ENCODE data around the gene NBPF15. TPM values are rescaled to one million over a fixed set of nuclear protein-coding genes. Genes with fewer than 3 reads are reported as not detected.
A peak's percentile ranks its signal among the peaks of the same experiment; 100 is the strongest.
"Not testable (repeated sequence)": the region's sequence is repeated elsewhere in the genome, so short reads cannot be mapped to it uniquely, and the experiment has no call there.

Gene NBPF15, protein sequence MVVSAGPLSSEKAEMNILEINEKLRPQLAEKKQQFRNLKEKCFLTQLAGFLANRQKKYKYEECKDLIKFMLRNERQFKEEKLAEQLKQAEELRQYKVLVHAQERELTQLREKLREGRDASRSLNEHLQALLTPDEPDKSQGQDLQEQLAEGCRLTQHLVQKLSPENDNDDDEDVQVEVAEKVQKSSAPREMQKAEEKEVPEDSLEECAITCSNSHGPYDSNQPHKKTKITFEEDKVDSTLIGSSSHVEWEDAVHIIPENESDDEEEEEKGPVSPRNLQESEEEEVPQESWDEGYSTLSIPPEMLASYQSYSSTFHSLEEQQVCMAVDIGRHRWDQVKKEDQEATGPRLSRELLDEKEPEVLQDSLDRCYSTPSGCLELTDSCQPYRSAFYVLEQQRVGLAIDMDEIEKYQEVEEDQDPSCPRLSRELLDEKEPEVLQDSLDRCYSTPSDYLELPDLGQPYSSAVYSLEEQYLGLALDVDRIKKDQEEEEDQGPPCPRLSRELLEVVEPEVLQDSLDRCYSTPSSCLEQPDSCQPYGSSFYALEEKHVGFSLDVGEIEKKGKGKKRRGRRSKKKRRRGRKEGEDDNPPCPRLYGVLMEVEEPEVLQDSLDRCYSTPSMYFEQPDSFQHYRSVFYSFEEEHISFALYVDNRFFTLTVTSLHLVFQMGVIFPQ
- 23.8 and 25.5 TPM in 2 replicates for total RNA-seq (2014; rRNA removed; shearing (Covaris generic))

DNA sequence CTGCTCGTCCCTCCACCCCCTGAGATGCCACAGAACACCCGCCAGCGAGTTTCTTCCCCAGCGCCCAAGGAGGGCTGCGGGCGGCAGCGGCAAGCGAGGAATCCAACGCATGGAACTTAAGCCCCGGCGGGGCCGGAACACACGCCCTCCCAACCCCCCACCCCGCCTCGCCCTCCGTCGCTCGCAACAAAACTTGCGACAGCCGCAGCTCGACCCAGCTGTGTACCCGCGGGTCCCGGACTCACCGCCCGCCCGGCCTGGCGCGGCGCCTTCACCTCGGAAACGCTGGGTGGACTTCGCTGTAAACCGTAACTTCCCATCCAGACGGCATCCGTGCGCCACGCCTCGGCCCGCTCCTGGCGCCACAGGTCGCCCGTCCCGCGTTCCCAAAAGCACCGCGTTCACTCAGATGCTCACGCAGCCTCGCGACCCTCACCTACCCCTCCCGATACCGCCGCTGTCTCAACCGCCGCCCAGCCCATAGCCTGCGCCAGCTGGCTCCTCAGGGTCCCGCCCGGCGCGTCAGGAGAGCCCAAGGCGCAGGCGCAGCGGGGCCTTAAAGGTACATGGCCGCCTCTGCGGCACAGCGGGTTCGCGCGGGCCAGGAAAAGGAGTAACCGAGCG lies at the start of gene NBPF15:
Gene NBPF15 (minus strand): TSS at position 534 of the 624 bp plus-strand sequence. CDS start 21,666 bp downstream, outside the sequence.
- DNase-seq (ENCODE audit: low spot score): peak; percentile 34

DNA sequence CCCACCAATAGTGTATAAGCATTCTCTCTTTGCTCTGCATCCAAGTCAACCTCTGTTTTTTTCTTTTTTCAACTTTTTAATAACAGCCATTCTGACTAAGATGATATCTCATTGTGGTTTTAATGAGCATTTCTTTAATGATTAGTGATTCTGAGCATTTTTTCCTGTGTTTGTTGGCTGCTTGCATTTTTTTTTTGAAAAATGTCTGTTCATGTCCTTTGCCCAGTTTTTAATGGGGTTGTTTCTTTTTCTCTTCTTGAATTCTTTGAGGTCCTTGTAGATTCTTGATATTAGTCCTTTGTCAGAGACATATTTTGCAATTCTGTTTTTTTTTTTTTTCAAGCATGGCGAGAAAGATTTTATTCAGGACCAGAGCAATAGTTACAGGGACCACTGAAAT lies 35.0 kb upstream of the NBPF15 start:
- DNase-seq (ENCODE audit: low spot score): not testable (repeated sequence)

DNA sequence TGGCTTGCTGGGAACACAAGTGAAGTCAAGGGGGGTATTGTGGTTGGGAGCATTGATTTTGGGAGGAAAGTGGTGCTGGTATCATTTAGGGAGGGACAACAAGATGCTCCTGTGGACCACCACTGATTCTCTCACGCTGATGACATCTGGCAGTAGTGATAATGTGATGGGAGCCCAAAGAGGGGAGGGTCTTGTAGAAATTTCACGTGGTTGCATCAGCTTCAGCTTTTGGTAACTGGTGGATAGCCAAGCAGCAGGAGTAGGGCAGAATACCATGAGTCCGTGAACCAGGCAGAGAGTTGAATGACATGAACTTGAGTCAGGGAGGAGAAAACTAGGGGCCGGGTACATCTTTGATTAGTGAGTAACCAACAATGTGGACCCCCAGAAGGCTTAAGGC lies 32.7 kb upstream of the NBPF15 start:
- not testable (repeated sequence) for DNase-seq (ENCODE audit: low spot score)

DNA sequence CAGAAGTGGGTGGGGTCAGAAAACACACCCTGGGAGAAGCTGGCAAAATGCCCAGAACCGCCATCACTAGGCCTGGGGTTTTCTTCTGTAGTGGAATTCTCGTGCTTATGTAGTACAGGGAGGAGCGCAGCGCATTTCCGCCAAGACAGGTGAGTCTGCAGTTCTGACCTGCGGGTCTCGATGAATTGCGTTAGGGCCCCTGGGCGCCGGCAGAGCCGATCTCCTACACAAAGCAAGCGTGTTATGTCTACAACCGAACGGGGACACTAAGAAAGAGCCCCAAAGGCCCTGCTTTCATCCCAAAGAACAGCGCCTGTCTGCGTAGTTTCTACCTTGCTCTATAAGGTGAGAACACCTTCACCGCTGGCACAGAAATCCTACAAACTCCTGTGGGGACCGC lies 28.9 kb upstream of the NBPF15 start:
- not testable (repeated sequence) for DNase-seq (ENCODE audit: low spot score)

DNA sequence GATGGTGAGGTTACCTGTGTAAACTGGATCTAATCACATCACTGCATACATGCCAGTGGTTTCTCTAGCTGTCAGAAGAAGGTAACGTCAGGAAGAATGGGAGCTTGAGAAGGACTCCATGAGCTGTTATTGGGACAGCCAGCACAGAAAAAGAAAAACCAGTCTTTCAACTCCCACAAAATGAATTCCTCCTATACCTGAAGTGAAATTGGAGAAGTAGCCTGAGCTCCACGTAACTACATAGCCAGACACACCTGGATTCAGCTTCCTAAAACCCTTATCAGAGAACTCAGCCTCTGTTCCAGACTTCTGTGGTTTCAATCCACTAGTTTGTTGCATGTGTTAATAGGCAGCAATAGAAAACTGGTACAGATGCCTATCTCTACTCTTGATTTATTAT lies 25.5 kb upstream of the NBPF15 start:
- not testable (repeated sequence) for DNase-seq (ENCODE audit: low spot score)

DNA sequence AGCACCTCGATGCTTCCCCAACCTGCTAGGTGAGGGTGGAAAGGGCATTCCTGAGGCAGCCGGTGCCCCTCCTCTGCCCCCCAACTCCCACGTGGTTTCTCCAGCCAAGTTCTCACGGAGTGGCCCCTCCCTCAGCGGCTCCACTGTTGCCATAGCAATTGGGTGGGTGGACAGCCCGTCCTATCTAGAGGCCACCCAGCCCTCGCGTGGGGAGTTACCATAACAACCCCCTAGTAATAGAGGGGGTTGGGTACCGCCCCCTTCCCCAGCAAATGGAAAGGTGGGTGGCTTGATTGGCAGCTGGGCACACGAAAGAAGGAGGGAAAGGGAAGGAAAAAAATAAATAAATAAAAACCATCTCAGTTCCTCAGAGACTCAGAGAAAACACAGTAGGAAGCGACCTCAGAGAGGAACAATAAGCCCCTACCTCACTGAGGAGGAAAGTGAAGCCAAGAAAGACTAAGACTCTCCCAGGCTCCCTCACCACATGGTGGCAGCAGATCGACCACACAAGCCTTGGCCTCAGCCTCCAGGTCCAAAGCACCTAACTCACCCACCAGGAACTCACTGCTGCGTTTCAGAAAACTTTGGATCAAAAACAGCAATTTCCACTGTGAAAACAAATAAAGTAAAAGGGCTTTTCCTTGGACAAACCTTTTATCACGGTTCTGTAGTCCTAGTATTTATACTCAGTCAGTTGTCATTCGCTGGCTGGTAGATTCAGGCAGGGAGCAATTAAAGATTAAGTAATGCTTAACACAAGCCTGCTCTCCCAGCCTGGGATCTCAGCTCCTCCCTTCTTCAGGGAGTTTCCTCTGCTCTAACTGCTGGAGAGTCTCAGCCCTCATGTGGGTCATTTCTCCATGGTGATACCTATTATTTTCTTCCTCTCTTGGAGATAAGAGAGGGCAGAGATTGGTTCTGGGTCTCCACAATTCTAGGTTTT lies 23.9 kb upstream of the NBPF15 start:
- not testable (repeated sequence) for DNase-seq (ENCODE audit: low spot score)

DNA sequence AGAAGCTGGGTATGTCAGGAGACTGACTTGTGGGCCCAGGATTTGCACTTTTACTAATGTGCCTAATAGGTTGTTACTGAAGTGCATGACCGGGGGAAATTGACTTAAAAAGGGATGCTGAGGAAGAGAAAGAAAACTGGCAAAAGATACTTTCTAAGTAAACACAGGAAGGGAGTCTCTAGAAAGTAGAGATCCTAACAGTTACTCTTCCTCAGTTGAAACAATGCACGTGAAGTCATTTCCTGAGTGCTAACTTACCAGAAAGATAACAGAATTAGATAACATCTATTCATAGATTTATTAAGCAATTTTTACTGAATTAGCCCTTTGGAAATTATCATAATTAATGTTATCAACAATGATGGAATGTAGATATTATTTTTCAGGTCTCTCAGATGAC lies 12.4 kb upstream of the NBPF15 start:
- not testable (repeated sequence) for DNase-seq (ENCODE audit: low spot score)

DNA sequence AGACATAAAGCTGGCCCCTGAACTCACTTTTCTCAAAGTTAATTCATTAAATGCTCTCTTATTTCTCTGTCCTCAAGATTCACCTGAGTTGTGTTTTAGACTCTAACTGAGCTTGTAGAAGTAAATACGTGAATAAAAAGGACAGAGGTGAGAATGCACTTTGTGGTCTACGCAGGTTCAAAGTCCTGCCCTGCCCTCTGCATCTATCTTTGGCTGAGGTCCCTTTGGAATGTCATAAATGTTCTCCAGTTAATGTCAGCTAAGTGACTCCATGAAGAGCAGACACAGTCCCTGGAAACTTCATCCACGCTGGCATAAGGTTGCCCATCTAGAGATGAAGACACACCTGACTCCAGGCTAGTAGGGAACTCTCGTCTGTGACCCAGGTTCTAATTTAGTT lies 10.0 kb upstream of the NBPF15 start:
- DNase-seq (ENCODE audit: low spot score): not testable (repeated sequence)

DNA sequence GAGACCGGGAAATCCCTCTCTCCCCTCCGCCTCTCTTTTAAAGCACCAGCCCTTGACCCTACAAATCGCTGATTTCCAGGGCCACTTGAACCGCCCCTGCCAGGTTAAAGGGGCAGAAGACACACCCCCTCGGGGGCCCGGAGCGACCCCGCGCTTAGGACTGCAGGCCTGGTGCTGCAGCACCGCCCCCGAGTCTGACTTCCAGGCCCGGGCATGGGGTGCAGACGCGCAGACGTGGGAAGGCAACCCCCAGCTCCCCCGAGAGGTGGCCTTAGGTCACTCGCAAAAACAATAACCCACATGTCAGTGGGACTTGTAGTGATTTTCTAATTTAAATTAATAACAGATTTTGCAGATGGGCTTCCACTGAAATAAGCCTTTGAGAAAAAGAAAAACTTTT lies 309 bp upstream of the NBPF15 start:
- not testable (repeated sequence) for DNase-seq (ENCODE audit: low spot score)

DNA sequence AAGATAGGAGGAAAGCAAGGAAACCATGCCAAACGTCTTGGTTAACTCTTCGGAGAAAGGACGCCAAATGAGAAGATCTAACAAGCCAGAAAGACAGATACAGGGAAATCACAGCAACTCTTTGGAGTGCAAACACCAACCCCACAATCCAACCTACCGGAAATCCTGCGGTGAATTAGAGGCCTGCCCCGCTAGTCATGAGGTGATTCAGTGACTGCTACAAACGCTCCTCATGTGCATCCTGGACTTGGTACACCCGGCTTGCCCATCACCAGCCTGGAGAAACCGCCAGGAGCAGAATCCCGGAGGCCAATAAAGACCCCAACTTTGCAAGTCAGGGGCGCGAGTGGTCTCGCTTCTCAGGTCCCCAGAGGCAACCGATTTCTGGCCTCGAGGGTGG lies 783 bp downstream of the NBPF15 start:
- not testable (repeated sequence) for DNase-seq (ENCODE audit: low spot score)

DNA sequence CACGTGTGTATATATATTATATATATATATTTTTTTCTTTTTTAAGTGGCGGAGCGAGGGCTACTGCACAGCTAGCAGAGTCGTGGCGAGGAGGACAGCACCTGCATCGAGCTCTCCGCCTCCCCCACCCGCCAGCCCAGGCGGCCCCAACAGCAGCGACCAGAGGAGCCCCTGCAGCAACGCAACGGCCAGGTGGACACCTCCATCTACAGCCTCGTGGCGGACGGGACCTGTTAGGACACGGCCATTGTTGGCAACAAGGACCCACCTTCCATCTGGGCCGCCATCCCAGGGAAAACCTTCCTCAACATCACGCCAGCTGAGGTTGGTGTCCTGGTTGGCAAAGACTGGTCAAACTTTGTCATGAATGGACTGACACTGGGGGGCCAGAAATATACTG lies 19.1 kb downstream of the NBPF15 start:
- not testable (repeated sequence) for DNase-seq (ENCODE audit: low spot score)

DNA sequence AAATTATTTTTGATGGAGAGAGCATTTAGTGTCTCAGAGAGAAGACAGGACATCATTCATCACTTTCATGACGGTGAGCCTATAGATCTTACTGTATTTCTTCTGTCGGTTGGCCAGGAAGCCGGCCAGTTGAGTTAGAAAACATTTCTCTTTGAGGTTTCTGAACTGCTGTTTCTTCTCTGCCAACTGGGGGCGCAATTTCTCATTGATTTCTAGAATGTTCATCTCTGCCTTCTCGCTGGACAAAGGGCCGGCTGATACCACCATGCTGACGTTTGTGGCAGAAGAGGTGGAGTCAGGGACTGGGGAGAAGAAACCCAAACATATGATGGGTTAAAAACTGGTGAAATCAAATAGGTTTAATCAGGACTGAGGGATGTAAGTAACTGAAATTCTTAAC lies 21.7 kb downstream of the NBPF15 start:
- DNase-seq (ENCODE audit: low spot score): not testable (repeated sequence)

DNA sequence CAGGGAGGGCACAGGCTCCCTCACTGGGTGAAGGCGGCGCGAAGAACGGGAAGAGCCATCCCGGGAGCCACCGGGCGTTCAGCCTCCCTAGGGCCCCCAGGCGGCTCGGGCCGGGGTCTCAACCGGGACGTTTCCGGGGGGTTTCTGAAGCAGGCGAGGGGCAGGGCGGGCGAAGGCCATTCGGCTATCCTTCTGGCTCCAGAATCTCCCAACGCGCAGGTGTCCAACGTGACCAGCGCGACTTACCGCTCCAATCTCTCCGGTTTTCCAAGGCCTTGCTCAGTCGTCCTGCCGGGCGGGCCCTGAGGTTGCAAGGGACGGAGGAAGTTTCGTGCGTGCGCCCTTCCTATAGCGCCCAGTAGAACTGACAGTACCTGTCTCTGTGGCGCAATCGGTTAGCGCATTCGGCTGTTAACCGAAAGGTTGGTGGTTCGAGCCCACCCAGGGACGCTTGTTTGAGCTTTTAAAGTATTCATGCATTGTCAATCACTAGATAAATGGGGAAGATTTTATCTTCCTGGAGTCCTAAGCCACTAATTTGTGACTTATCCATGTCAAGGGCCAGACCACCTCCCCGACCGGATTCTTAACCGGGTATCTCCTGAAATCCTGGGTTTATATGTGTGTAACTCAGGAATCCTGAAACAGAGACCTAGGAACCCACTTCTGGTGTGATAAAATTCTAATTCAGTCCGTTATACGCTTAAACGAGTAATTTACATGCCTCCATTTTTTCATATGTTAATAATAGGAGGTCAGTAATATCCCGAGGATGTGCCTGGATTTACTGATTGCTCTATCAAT lies 42.4 kb downstream of the NBPF15 start:
- DNase-seq (ENCODE audit: low spot score): peak; percentile 74

DNA sequence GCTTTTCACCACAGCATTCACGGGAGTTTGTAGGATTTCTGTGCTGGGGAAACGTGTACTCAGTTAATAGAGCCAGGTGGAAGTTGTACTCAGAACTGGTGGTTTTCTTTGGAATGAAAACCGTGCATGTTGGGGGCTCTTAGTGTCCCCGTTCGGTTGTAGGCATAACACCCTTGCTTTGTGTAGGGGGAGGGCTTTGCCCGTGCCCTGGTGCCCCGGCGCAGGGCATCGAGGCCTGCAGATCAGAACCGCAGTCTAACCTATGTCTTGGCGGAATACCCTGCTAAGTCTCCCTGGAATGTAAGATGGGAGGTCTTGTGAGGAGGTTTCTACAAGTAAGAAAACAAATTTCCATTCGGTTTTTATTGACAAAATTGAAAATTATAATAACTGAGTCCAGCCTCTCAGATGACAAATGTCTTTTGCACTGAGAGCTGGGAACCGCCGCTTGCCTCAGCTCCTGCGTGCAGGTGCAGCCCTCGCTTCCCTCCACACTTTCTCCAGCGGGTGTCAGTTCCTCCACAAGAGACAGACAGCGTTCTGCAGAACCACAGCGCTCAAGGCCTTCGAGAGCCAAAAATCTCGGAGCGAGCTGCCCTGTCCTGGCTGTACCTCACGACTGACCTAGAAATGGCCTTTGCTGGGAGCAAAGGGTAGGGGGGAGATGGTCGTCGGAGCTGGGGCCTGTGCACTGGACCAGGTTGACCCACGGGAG lies 47.9 kb downstream of the NBPF15 start:
- DNase-seq (ENCODE audit: low spot score): not testable (repeated sequence)

DNA sequence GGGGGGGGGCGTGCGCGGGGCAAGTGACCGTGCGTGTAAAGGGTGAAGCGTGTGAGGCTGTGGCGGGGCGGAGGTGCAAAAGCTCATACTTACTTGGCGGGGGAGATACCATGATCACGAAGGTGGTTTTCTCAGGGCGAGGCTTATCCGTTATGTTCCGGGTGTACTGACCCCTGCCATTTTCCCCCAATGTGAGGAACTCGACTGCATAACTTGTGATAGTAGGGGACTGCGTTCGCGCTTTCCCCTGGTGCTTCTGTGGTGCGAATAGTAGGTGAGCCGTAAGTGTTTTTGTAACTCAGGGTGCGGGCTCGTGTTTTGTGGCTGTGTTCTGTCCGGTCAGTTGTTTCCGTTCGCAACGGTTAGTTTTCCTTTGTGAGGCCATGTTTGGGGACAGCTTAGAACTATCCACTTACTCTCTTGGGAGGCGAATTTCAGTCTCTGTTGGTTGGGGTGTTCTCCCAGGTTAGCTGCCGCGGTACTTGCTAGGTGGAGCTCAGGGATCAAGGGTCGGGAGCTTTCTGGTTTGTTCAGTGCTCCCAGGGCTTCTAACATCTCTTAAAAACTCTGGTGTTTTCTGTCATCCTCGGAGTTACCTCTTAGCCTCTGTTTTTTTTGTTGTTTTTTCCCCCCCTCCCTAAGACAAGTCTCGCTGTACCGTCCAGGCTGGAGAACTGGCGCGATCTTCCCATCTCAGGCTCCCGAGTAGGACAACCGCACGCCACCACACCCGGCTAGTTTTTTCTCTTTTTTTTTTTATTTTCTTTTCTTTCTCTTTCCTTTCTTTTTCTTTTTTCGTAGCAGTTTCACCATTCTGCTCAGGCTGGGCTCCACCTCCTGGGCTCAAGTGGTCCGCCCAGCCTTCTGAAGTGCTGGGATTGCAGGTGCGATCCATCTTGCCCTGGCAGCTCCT lies 48.7 kb downstream of the NBPF15 start:
- DNase-seq (ENCODE audit: low spot score): peak; percentile 100

DNA sequence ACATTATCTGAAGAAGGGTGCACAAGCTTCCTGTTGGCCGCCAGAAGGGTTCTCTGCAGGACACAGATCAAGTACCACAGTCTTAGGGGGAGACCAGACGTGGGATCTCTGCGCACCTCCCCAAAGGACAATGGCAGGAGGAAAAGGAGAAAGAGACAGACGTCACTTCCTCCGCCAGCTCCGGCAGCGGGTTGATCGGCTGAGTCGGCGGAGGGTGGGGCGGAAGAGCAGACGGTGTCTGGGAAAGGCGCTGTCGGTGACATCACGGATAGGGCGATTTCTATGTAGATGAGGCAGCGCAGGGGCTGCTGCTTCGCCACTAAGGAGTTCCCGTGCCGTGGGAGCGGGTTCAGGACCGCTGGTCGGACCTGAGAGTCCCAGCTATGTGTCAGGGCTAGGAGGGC lies 49.4 kb downstream of the NBPF15 start:
- peak; percentile 85 for DNase-seq (ENCODE audit: low spot score)

DNA sequence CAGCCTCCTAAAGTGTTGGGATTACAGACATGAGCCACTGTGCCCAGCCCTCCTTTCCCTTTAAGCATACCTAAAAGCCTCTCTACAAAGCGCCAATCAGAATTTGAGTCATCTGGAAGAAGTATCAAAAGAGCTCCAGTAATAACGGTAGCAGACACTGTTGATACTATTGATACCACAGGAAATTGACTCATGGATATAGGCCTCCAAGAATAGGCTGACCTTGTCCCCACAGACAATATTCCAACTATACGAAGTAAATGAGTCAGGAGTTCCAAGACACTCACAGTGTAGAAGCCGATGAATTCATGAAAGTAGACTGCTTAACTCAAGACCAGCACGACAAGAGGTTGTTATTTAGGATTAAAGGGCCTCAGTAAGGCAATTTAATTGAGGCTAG lies 58.7 kb downstream of the NBPF15 start:
- not testable (repeated sequence) for DNase-seq (ENCODE audit: low spot score)

DNA sequence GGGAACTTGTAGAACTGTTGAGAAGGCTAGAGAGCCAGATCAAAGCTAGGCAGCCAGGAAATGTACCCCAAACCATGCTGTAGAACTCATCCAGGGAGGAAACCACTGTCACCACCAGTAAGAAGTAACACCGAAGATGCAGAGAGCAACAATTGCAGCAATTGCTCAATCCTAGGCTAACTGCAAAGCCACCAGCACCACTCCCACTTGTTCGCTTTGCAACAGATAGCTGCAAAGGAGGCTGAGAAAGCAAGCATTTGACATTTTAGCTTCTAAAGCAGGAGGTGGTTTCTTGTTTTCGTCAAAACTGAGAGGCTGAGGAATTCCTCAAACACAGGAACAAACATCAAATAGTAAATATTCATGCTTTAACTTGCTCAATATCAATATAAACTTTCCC lies 89.8 kb downstream of the NBPF15 start:
- DNase-seq (ENCODE audit: low spot score): not testable (repeated sequence)
